GM19193 (cell line): ENCODE data around the gene SGPP1.

Source experiments
- POLR2A ChIP-seq: IDR thresholded peaks from 4 replicates; pipeline ENCODE4 v1.6.1; 2011; ENCODE audit not compliant: insufficient read depth, insufficient read length; ENCODE audit errors: extremely low read depth

The SGPP1 gene

DNA sequence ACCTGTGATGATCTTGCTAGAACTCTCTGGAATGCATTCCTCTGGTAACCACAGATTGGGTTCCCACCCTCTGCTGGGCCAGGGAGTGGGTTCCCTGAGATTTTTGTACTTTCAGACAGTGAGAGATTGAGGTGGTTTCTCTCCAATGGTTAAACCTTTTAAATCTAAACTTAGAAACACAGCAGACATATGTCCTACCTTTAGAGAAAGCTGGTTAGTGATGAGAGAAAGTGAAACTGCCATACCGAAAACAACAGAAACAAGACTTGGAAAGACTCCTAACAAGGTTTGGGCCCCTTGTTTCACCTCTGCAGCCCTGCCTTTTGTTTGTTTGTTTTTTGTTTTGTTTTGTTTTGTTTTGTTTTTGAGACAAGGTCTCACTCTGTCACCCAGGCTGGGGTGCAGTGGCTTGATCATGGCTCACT lies 9.7 kb upstream of the SGPP1 start:
- TF ChIP-seq POLR2A: no peak

DNA sequence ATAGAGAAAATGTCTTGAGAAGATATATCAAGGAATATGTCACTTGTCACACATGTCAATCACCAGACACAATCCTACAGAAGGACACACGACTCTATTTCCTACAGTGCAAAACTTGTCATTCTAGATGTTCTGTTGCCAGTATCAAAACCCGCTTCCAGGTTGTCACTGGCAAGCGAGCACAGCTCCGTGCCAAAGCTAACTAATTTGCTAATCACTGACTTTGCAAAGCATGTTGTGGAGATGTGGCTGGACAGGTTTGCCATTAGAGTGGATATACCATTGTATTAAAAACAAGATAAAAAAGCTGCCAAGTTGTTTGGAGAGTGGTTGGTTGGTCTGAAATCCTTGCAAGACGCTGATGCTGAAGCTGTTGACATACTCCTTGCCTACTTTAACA lies 7.9 kb upstream of the SGPP1 start:
- TF ChIP-seq POLR2A: no peak

DNA sequence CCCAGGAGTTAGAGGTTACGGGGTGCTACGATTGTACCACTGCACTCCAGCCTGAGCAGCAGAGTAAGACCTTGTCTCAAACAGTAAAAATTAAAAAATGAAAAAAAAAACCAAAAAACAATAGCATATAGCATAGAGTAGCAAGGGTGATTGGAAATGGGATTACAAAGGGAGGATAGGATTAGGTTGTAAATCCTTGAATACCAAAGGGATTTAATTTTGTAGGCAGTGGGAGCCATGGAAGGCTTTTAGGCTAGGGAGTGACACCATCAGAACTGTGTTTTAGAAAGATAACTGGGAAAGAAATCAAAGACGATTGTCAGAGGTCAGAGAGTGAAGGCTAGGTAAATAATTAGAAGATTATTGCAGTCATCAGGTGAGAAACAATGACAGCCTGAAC lies 2.8 kb upstream of the SGPP1 start:
- no peak for TF ChIP-seq POLR2A

DNA sequence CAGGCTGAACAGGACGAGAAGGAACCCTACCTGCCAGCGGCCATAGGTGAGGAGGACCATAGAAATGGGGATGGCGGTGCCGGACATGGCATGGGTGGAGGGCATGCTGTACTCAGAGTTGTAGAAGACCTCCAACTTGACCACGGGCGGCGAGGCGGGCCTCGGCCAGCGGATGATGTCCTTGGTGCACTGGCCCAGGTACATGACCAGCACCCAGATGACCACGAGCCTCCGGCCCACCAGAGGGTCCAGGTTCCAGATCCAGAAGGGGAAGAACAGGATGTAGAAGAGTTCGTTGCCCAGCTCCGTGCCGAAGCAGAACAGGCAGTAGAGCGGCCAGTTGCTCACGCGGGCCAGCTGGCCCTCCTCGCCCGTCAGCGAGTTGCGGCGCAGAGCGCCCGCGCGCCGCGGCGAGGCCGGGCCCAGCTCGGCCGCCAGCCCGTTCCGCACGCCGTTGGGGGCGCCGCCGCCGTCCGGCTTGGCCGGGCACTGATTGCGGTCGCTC lies 582 bp downstream of the SGPP1 start:
- TF ChIP-seq POLR2A: no peak

DNA sequence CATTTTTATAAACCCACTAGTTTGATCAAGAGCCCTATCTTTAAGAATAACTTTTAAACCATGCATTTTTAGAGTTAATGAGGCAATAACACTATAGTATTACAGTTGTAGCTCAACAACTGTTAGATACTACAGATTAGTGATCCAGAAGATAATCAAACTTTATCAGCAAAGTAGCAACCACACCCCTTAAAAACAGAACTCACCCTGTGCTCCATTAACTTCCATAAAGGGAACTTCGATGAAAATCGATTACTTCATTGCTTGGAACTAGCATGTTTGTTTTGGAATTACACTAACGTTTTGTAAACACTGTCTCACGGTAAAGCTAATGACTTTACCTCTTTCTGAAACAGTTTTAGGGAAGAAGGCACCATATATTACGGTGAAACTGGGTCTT lies 1.4 kb downstream of the SGPP1 start:
- TF ChIP-seq POLR2A: no peak

DNA sequence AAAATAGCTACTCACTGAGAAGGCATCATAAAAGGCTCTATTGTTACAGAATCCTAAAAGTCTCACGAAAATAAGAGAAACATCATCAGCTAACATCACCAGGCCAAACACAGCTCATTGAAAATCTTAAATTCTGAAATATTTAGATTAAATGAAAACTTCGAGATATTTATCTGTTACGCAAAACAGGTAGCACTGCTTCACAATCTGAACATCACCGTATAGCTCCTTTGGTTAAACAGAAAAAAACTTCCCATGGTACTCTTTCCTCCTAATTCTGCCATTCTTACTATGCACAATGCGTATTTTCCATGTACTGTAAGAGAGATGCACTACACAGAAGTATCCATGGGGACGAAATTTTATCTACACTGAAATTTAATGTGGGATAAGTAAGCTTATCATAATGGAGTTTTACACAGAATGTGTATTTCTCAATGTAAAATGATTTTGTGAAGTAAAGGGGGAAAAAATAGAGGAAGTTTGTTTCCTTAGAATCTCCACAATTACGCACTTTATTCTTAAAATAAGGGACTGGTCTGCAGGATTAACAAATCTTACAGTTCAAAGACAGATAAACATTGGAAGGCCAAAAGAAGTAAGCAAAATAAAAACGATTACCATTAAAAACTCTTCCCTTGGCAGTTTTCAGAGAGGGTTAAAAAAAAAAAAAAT lies 1.9 kb downstream of the SGPP1 start:
- no peak for TF ChIP-seq POLR2A

DNA sequence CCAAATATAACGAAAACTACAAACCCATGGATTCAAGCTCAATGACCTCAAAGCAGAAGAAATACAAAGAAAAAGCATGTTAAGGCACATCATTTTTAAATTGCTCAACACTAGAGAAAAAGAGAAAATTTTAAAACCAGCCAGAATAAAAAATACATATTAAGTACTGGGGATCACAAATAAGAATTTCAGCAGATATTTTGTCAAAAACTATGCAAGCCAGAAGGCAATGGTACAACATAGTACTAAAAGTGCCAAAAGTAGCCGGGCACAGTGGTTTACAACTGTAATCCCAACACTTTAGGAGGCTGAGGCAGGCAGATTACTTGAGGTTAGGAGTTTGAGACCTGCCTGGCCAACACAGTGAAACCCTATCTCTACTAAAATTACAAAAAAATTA lies 10.2 kb downstream of the SGPP1 start:
- TF ChIP-seq POLR2A: no peak

DNA sequence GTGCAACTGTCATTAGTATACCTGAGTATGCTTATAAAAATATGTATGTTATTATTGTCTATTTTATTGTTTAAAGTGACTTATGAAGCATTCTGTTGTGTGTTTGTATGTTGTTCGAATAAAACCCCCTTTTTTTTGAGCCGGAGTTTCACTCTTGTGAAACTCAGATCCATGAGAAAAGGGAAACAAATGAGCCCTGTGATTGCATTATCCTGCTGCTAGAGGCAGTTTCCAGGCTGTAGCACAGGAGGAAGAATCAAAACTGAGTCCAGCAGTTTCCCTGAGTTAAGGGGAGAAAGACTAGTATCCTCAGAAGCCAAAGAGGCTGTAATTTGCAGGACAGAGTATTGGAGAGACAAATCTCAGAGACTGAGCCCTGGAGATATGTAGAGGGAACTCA lies 12.5 kb downstream of the SGPP1 start:
- TF ChIP-seq POLR2A: no peak

DNA sequence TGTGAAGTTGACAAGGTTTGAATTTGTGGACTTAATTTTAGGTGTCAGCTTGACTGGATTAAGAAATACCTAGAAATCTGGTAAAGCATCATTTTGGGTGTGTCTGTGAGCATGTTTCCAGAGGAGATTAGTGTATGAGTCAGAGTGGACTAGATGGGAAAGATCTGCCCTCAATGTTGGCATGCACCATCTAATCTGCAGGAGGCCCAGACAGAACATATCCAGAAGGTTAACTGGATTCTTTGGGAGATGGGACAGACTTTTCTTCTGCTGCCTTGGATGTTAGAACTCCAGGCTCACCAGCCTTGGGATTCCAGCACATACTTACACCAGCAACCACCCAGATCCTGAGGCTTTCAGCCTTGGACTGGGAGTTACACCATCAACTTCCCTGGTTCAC lies 14.1 kb downstream of the SGPP1 start:
- no peak for TF ChIP-seq POLR2A

DNA sequence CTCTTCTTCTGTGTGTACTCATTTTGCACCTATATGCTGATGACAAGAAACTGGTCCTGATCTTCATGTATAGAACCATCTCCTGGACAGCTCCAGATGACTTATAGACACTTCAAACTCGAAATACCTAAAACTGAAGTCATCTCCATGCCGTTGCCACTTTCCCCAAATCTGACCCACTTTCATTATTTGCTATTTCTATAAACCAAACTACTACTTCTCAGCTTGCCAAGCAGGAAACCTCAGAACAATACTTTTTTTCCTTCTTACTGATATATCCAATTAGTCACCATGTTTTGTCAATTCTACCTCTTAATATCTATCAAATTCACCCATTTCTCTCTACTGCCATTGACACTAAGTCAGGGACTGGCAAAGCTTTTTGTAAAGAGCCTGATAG lies 14.8 kb downstream of the SGPP1 start:
- no peak for TF ChIP-seq POLR2A

DNA sequence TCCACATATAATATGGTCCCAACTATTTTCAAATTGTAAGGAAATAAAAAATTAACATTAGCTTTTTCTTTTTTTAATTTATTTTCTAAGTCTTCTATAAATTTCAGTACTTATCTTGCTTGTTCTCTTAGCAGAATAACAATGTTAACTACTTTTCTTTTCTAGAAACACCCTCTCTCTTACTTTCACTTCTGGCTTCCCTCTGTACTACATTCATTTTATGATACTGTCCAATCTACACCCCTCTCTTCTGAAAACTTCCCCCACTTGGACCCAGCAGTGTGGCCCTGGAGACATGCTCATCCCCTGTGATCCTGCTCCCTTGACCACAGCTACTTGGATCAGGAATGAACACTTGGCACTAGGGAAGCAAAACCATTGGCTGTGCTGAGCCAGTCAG lies 15.7 kb downstream of the SGPP1 start:
- no peak for TF ChIP-seq POLR2A

DNA sequence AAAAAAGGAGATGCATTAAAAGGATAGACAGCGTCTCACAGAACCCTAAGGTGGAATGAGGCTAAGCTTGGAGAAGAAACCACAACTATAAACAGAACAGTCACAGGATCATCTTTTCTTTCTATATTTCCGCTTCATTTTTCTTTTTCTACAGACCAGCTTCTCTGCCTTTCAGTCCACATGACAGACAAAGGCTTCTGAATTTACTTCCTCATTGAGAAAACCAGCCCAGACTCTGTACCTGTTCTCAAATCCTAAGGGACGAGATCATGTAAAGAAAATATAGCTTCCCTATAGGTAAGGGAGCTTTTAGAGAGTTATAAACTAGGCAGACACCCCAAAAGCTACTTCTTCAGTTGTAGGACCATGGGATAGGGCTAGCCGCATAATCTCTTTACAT lies 17.4 kb downstream of the SGPP1 start:
- no peak for TF ChIP-seq POLR2A

DNA sequence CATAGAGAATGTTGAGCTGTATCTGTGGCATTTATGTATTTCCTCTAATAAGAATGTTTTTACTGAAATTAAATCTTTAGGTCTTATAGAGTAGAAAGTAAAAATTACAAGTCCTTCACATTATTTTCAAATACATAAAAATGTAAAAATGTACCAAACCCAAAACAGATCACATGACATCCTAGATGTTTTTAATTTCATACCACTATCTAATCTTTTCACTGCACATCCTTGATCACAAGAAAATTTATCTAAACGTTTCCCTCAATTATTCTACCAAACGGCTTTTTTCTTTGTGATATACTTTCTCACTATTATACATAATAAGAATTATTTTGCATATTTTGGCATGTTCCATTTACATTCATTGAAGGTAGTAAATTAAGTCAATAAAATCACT lies 18.3 kb downstream of the SGPP1 start:
- no peak for TF ChIP-seq POLR2A

DNA sequence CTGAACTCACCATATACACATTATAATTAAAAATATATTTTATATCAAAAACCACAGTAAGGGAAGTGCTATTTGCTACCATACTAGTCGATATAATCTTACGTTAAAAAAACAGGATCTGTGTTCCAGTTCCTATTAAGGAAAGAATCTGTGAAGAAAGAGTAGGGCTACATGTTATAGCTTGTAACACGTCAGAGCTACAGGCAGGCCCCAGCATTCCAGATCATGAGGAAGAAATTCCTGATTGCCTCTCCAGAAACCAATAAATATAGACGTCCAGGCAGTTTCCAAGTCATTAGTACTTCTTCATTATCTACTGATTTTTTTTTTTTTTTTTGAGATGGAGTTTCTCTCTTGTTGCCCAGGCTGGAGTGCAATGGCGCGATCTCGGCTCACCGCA lies 20.6 kb downstream of the SGPP1 start:
- TF ChIP-seq POLR2A: no peak

DNA sequence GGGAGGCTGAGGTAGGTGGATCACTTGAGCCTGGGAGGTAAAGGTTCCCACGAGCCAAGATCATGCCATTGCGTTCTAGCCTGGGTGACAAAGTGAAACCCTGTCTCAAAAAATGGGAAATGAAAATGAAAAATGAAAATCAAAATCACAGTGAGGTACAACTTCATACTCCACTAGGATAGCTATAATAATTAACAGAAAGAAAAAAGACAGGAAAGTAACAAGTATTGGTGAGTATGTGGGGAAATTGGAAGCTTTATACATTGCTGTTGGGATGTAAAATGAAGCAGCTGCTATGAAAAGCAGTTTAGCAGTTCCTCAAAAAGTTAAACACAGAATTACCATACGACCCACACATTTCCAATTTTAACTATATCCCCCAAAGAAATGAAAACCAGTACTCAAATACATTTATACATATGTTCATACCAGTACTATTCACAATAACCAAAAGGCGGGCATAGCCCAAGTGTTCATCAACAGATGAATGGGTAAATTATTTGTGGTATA lies 22.2 kb downstream of the SGPP1 start:
- no peak for TF ChIP-seq POLR2A

DNA sequence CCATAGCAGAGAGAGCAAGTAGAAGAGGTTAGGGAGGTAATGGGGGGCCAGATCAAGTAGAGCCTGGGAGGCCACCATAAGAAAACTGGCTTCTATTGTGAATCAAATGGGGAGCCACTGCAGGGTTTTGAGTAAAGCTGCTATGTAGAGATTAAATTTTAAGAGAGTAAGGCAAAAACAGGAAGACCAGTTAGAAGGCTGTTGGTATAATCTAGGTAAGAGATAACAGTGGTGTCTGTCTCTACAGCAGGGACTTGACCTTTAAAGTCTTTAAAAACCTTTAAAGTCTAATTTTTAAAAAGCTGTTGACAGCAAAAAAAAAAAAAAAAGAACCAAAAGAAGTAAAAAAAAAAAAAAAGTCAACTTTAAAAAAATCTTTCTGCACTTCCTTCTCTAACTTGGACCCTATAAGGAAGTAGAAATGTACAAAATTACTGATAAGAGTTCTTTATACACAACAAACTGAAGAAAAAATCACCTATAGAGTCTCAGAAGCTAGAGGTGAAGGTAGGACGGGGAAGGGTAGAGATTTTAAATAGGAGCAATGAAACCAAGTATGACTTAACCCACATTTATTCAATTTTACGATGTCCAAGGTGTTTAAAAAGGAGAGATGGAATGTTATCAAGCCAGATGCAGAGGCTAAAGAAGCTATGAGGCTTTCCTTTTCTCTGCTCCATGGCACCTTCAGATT lies 26.1 kb downstream of the SGPP1 start:
- TF ChIP-seq POLR2A: no peak
